K562 (cell line): ENCODE measurements around the gene GABRQ. TPM values are rescaled to one million over a fixed set of nuclear protein-coding genes. Genes with fewer than 3 reads are reported as not detected.

Source experiments
- CTBP1 ChIP-seq: fragments of 450-650 bp; IDR thresholded peaks from 2 replicates; pipeline ENCODE4 v1.6.1; 2016; ENCODE audit warnings: borderline replicate concordance
- E2F1 ChIP-seq: sonication (generic); formaldehyde crosslinking; IDR thresholded peaks from 2 replicates; pipeline ENCODE4 v1.8.1; 2023; ENCODE audit warnings: mild to moderate bottlenecking, missing genetic modification reagents, moderate library complexity
- E2F8 ChIP-seq: fragments of 450-650 bp; IDR thresholded peaks from 2 replicates; pipeline ENCODE4 v1.7.1; 2018; ENCODE audit warnings: mild to moderate bottlenecking, low read depth; ENCODE audit not compliant: partially characterized antibody
- ETV1 ChIP-seq: fragments of 450-650 bp; conservative IDR thresholded peaks from 2 replicates; pipeline ENCODE4 v1.6.1; 2016; ENCODE audit warnings: missing genetic modification characterization, control low read depth, low read depth, missing compliant biosample characterization
- GABPB2 ChIP-seq: fragments of 250-450 bp; sonication (Bioruptor Pico); conservative IDR thresholded peaks from 2 replicates; pipeline ENCODE4 v1.5.1; 2021; ENCODE audit warnings: mild to moderate bottlenecking
- MCM7 ChIP-seq, 2 experiments: fragments of 450-650 bp; IDR thresholded peaks; 2 replicates each; pipeline ENCODE4 v1.6.1; 2016 to 2018
- MNT ChIP-seq, 2 experiments: fragments of 450-650 bp; conservative IDR thresholded peaks; 2 replicates each; pipeline ENCODE4 v1.6.1; 2017; ENCODE audit warnings: mild to moderate bottlenecking in 2 of 2, moderate library complexity in 2 of 2
- MYNN ChIP-seq, 2 experiments: sonication (generic); formaldehyde crosslinking in 1 of 2; IDR thresholded peaks; 2 replicates each; pipeline versions ENCODE4 v1.5.0 to v1.6.1; 2016 to 2020; ENCODE audit warnings: antibody characterized with exemption in 1 of 2, missing genetic modification reagents in 1 of 2
- NBN ChIP-seq: fragments of 450-650 bp; IDR thresholded peaks from 2 replicates; pipeline ENCODE4 v1.6.1; 2016; ENCODE audit warnings: low read depth, mild to moderate bottlenecking
- NFE2 ChIP-seq: IDR thresholded peaks from 2 replicates; pipeline ENCODE4 v1.6.1; 2014; ENCODE audit warnings: antibody characterized with exemption, low read depth
- NRF1 ChIP-seq, 2 experiments: fragments of 450-650 bp; IDR thresholded peaks in 1 of 2; conservative IDR thresholded peaks in 1 of 2; 2 replicates each; pipeline ENCODE4 v1.6.1; 2014; ENCODE audit warnings: mild to moderate bottlenecking in 2 of 2
- PHF8 ChIP-seq: fragments of 200-600 bp; sonication (generic); IDR thresholded peaks from 2 replicates; pipeline ENCODE4 v1.6.1; 2012; ENCODE audit warnings: mixed run types, mild to moderate bottlenecking, inconsistent platforms, low read length, moderate library complexity, borderline replicate concordance
- PTTG1 ChIP-seq: fragments of 450-650 bp; IDR thresholded peaks from 2 replicates; pipeline ENCODE4 v1.6.1; 2016; ENCODE audit warnings: low read depth, mild to moderate bottlenecking, missing genetic modification characterization, missing compliant biosample characterization
- PURB ChIP-seq: sonication (generic); formaldehyde crosslinking; IDR thresholded peaks from 2 replicates; pipeline ENCODE4 v1.9.0; 2021; ENCODE audit warnings: low read depth, mild to moderate bottlenecking, missing genetic modification reagents
- SETDB1 ChIP-seq: IDR thresholded peaks from one replicate; pipeline ENCODE4 v1.6.1; 2012; ENCODE audit warnings: low read length, control low read depth, inconsistent platforms
- SMARCA4 ChIP-seq: fragments of 450-650 bp; IDR thresholded peaks from 2 replicates; pipeline ENCODE4 v1.6.1; 2016
- SMARCC2 ChIP-seq: fragments of 450-650 bp; IDR thresholded peaks from 2 replicates; pipeline ENCODE4 v1.6.1; 2017; ENCODE audit warnings: antibody characterized with exemption, moderate library complexity, mild to moderate bottlenecking, low read depth
- TAF1 ChIP-seq: IDR thresholded peaks from 2 replicates; pipeline ENCODE4 v1.6.1; 2011; ENCODE audit warnings: mild to moderate bottlenecking, low read length, moderate library complexity; ENCODE audit not compliant: insufficient read depth, control insufficient read depth, severe bottlenecking; ENCODE audit errors: extremely low read depth
- TAL1 ChIP-seq: fragments of 450-650 bp; IDR thresholded peaks from 2 replicates; pipeline ENCODE4 v1.6.1; 2016; ENCODE audit warnings: mild to moderate bottlenecking
- XRCC4 ChIP-seq: IDR thresholded peaks from one replicate; pipeline ENCODE4 v1.6.1; 2011; ENCODE audit not compliant: insufficient read depth, insufficient read length; ENCODE audit errors: extremely low read depth
- ZFPM2 ChIP-seq: fragments of 250-450 bp; sonication (Bioruptor Pico); IDR thresholded peaks from 2 replicates; pipeline ENCODE4 v1.5.1; 2022; ENCODE audit warnings: mild to moderate bottlenecking
- ZNF165 ChIP-seq: fragments of 250-450 bp; sonication (Bioruptor Pico); IDR thresholded peaks from 2 replicates; pipeline ENCODE4 v1.4.0; 2020; ENCODE audit warnings: borderline replicate concordance
- ZNF174 ChIP-seq: fragments of 250-450 bp; sonication (Bioruptor Pico); IDR thresholded peaks from 2 replicates; pipeline ENCODE4 v1.4.0; 2020; ENCODE audit warnings: mild to moderate bottlenecking
- ZNF316 ChIP-seq: fragments of 450-650 bp; IDR thresholded peaks from 2 replicates; pipeline ENCODE4 v1.6.1; 2016
- ZNF79 ChIP-seq: fragments of 250-450 bp; sonication (Bioruptor Pico); IDR thresholded peaks from 2 replicates; pipeline ENCODE4 v1.4.0; 2020; ENCODE audit warnings: low read depth, mild to moderate bottlenecking, moderate library complexity
- polyA plus RNA-seq, 8 experiments: library from polyadenylated mRNA; depleted of rRNA in 4 of 8; stranded (reverse) in 5 of 8; unstranded in 3 of 8; fragments of >200 nt; fragmentation: Nextera tagmentation in 2 of 8; fragmentation: Illumina TruSeq in 1 of 8; extraction: Ambion mirVana in 2 of 8; extraction: Trizol in 1 of 8; gene quantifications; 2 replicates each; pipeline versions ENCODE4 v1.2.1 to v1.2.3, GENCODE V29; 2011 to 2014; ENCODE audit warnings: inconsistent platforms in 1 of 8, missing spikeins in 1 of 8
- total RNA-seq, 7 experiments: library from RNA; depleted of rRNA in 6 of 7; stranded (reverse); fragments of >200 nt in 6 of 7; fragmentation: Illumina TruSeq in 2 of 7; extraction: Trizol in 2 of 7; gene quantifications; 2 replicates each; pipeline versions ENCODE4 v1.2.1 to v1.2.3, GENCODE V29; 2011 to 2021; ENCODE audit warnings: low replicate concordance in 1 of 7

The GABRQ gene
- total and polyA plus RNA-seq, 9 of the 15 experiments (the other 6 are each of a cell fraction or from before 2014, with no cell fraction given): 0.25 to 3.2 (median 1.8) TPM

- TF ChIP-seq E2F1 (CRISPR knock-in tag) (no peak), SMARCA4 (no peak), GABPB2 (no peak), CTBP1 (peak; percentile 94), PTTG1 (tag) (no peak), E2F8 (no peak), ZNF165 (no peak), XRCC4 (no peak), NRF1 (conservative IDR thresholded peaks at IDR 0.05 in 1 of 2, IDR thresholded peaks at IDR 0.05 in 1 of 2) (peak; percentile 71 to 76), TAL1 (no peak), NFE2 (no peak), PHF8 (peak; percentile 27; the same call in 1 of the 2 replicates), ETV1 (tag) (no peak), PURB (CRISPR knock-in tag) (no peak), ZNF174 (CRISPR knock-in tag) (no peak), MNT (conservative IDR thresholded peaks at IDR 0.05) (no peak), ZNF316 (no peak), SMARCC2 (no peak), NBN (no peak), MCM7 (IDR thresholded peaks at IDR 0.05) (no peak), ZFPM2 (no peak), SETDB1 (no peak), ZNF79 (CRISPR knock-in tag) (no peak), TAF1 (peak; percentile 64), MYNN (IDR thresholded peaks at IDR 0.05) (no peak), MYNN (CRISPR knock-in tag; IDR thresholded peaks at IDR 0.05) (no peak)
Observed at GRCh38 chrX:152637649-152638442, at the start of gene GABRQ (continued).
